K562 (cell line): ENCODE measurements around the gene RIC3. TPM values are rescaled to one million over a fixed set of nuclear protein-coding genes. Genes with fewer than 3 reads are reported as not detected.

ENCODE experiments used
- ATAC-seq: fragments of 200-7000 bp; cut with Tn5 transposase; 3 replicates; pipeline ENCODE4 v1.9.1; 2020; ENCODE audit warnings: moderate library complexity
- BruUV-seq: library from RNA; stranded (reverse); fragments of 400-500 nt; replicated peaks from 2 replicates; lab custom pipeline; 2021; lab: Mats Ljungman, UMichigan
- CTCF ChIA-PET: fragments of 300-600 bp; formaldehyde crosslinking; extraction: SDS; loops from one replicate; lab custom pipeline; 2021; ENCODE audit warnings: low intra/inter-chr PET ratio; lab: Yijun Ruan, JAX
- POLR2A ChIA-PET: fragments of 300-600, 350-650 bp; sonication (Branson Sonifier 250); formaldehyde crosslinking; extraction: SDS; loops from one replicate; lab custom pipeline; 2021; ENCODE audit warnings: antibody characterized with exemption, inconsistent platforms; lab: Yijun Ruan, JAX
- DNase-seq, 4 experiments: peaks; one replicate each; pipeline versions ENCODE4 v3.0.0 to v3.0.0-alpha.2; 2011 to 2018; ENCODE audit warnings: low spot score in 3 of 4, mixed read lengths in 3 of 4; ENCODE audit errors: extremely low read depth in 1 of 4
- FAIRE-seq: peaks from 2 replicates; lab custom pipeline; 2011; peaks lifted over from hg19 to GRCh38; lab: Jason Lieb, UNC
- H2AFZ ChIP-seq: 2 replicates; pipeline ENCODE4 v1.6.0; 2011; ENCODE audit warnings: low read depth, low read length, control low read depth, inconsistent platforms
- H3K27ac ChIP-seq: fragments of 200-600 bp; 3 replicates; pipeline ENCODE4 v1.8.0; 2011; ENCODE audit warnings: low read depth, mild to moderate bottlenecking, control low read depth, inconsistent platforms, low read length, moderate library complexity, mixed read lengths; ENCODE audit errors: extremely low read depth
- H3K27me3 ChIP-seq, 2 experiments: fragments of 300-600 bp in 1 of 2; 2 replicates in 1 of 2; 3 replicates in 1 of 2; pipeline versions ENCODE4 v1.6.0 to v1.8.0; 2011; ENCODE audit warnings: inconsistent platforms in 2 of 2, low read length in 2 of 2, mild to moderate bottlenecking in 1 of 2, mixed read lengths in 1 of 2, moderate library complexity in 1 of 2; ENCODE audit not compliant: control insufficient read depth in 2 of 2, insufficient read depth in 2 of 2
- H3K36me3 ChIP-seq: fragments of 300-600 bp; 3 replicates; pipeline ENCODE4 v1.8.0; 2011; ENCODE audit warnings: mild to moderate bottlenecking, low read length, inconsistent platforms; ENCODE audit not compliant: control insufficient read depth, insufficient read depth
- H3K4me1 ChIP-seq, 2 experiments: fragments of 200-600 bp in 1 of 2; replicated peaks in 1 of 2; 2 replicates in 1 of 2; 3 replicates in 1 of 2; pipeline versions ENCODE4 v1.5.1 to v1.8.0; 2011; ENCODE audit warnings: inconsistent platforms in 2 of 2, low read length in 2 of 2, mild to moderate bottlenecking in 1 of 2, mixed read lengths in 1 of 2, moderate library complexity in 1 of 2; ENCODE audit not compliant: control insufficient read depth in 2 of 2, insufficient read depth in 2 of 2
- H3K4me2 ChIP-seq: 2 replicates; pipeline ENCODE4 v1.6.1; 2011; ENCODE audit warnings: low read length, control low read depth, inconsistent platforms, mixed read lengths; ENCODE audit not compliant: insufficient read depth
- H3K4me3 ChIP-seq: fragments of 200-600 bp; sonication (generic), shearing (Covaris generic); 2 replicates; pipeline ENCODE4 v1.5.1; 2016; ENCODE audit warnings: control low read depth, inconsistent platforms
- H3K79me2 ChIP-seq: fragments of 200-600 bp; 3 replicates; pipeline ENCODE4 v1.8.0; 2011; ENCODE audit warnings: low read length, inconsistent platforms; ENCODE audit not compliant: control insufficient read depth, insufficient read depth
- H3K9ac ChIP-seq, 2 experiments: 2 replicates each; pipeline versions ENCODE4 v1.6.0 to v1.6.1; 2011; ENCODE audit warnings: low read depth in 2 of 2, low read length in 2 of 2, control low read depth in 1 of 2, inconsistent platforms in 1 of 2, mild to moderate bottlenecking in 1 of 2, mixed read lengths in 1 of 2; ENCODE audit not compliant: insufficient read depth in 1 of 2
- H3K9me1 ChIP-seq: one replicate; pipeline ENCODE4 v1.6.0; 2011; ENCODE audit warnings: inconsistent platforms, mild to moderate bottlenecking, low read length, moderate library complexity; ENCODE audit not compliant: control insufficient read depth, insufficient read depth
- H3K9me3 ChIP-seq: replicated peaks from 2 replicates; pipeline ENCODE4 v1.5.1; 2011; ENCODE audit warnings: low read depth, low read length, inconsistent platforms; ENCODE audit not compliant: control insufficient read depth, insufficient read depth
- H4K20me1 ChIP-seq: replicated peaks from 2 replicates; pipeline ENCODE4 v1.6.1; 2011; ENCODE audit warnings: low read length, inconsistent platforms, mixed read lengths; ENCODE audit not compliant: control insufficient read depth, insufficient read depth
- EGR1 ChIP-seq: fragments of 450-650 bp; conservative IDR thresholded peaks from 2 replicates; pipeline ENCODE4 v1.6.1; 2017; ENCODE audit warnings: mild to moderate bottlenecking
- L3MBTL2 ChIP-seq: fragments of 450-650 bp; IDR thresholded peaks from 2 replicates; pipeline ENCODE4 v1.6.1; 2016; ENCODE audit warnings: mild to moderate bottlenecking, moderate library complexity
- NCOA2 ChIP-seq, 2 experiments: fragments of 450-650 bp; IDR thresholded peaks; 2 replicates each; pipeline ENCODE4 v1.6.1; 2018; ENCODE audit warnings: mild to moderate bottlenecking in 2 of 2, moderate library complexity in 1 of 2; ENCODE audit not compliant: partially characterized antibody in 2 of 2
- ZNF184 ChIP-seq: sonication (generic); formaldehyde crosslinking; IDR thresholded peaks from 2 replicates; pipeline ENCODE4 v1.5.0; 2020; ENCODE audit warnings: missing genetic modification reagents
- WGBS: fragments of 100-300 bp; shearing (Covaris generic); methylation state at CpG from one replicate; pipeline ENCODE4 v1.1.6; 2016; ENCODE audit warnings: low coverage, mixed read lengths; ENCODE audit not compliant: insufficient coverage; ENCODE audit errors: missing lambda C conversion rate; 5-methylcytosine and 5-hydroxymethylcytosine counted together
- in situ Hi-C: fragments of 300-500 bp; cut with MboI; formaldehyde crosslinking; loops from 4 replicates; pipeline ENCODE4 v1.15.0; 2018; ENCODE audit warnings: inconsistent platforms, mixed read lengths
- intact Hi-C: fragments of 100-400 bp; cut with micrococcal nuclease; formaldehyde crosslinking; loops from 2 replicates; pipeline ENCODE4 v1.14.2; 2022
- polyA plus RNA-seq, 8 experiments: library from polyadenylated mRNA; depleted of rRNA in 4 of 8; stranded (reverse) in 5 of 8; unstranded in 3 of 8; fragments of >200 nt; fragmentation: Nextera tagmentation in 2 of 8; fragmentation: Illumina TruSeq in 1 of 8; extraction: Ambion mirVana in 2 of 8; extraction: Trizol in 1 of 8; gene quantifications; 2 replicates each; pipeline versions ENCODE4 v1.2.1 to v1.2.3, GENCODE V29; 2011 to 2014; ENCODE audit warnings: inconsistent platforms in 1 of 8, missing spikeins in 1 of 8
- total RNA-seq, 7 experiments: library from RNA; depleted of rRNA in 6 of 7; stranded (reverse); fragments of >200 nt in 6 of 7; fragmentation: Illumina TruSeq in 2 of 7; extraction: Trizol in 2 of 7; gene quantifications; 2 replicates each; pipeline versions ENCODE4 v1.2.1 to v1.2.3, GENCODE V29; 2011 to 2021; ENCODE audit warnings: low replicate concordance in 1 of 7
- TF ChIP-seq, protein P1 (sequence below): fragments of 450-650 bp; IDR thresholded peaks from 2 replicates; pipeline ENCODE4 v1.6.1; 2016; ENCODE audit warnings: missing biosample characterization, missing genetic modification characterization
- TF ChIP-seq, protein P2 (sequence below): fragments of 450-650 bp; formaldehyde crosslinking; IDR thresholded peaks from 2 replicates; pipeline ENCODE4 v1.4.0; 2020; ENCODE audit warnings: mild to moderate bottlenecking, moderate library complexity
- TF ChIP-seq, protein P3 (sequence below): fragments of 250-450 bp; sonication (Bioruptor Pico); IDR thresholded peaks from 2 replicates; pipeline ENCODE4 v1.5.0; 2021; ENCODE audit warnings: mild to moderate bottlenecking, borderline replicate concordance
- TF ChIP-seq, protein P4 (sequence below): sonication (generic); formaldehyde crosslinking; IDR thresholded peaks from 2 replicates; pipeline ENCODE4 v1.5.0; 2020; ENCODE audit warnings: missing genetic modification reagents

The RIC3 gene
- total and polyA plus RNA-seq, 9 of the 15 experiments (the other 6 are each of a cell fraction or from before 2014, with no cell fraction given), result 0.03 to 0.16 (median 0.05) TPM; not detected in 4

DNA sequence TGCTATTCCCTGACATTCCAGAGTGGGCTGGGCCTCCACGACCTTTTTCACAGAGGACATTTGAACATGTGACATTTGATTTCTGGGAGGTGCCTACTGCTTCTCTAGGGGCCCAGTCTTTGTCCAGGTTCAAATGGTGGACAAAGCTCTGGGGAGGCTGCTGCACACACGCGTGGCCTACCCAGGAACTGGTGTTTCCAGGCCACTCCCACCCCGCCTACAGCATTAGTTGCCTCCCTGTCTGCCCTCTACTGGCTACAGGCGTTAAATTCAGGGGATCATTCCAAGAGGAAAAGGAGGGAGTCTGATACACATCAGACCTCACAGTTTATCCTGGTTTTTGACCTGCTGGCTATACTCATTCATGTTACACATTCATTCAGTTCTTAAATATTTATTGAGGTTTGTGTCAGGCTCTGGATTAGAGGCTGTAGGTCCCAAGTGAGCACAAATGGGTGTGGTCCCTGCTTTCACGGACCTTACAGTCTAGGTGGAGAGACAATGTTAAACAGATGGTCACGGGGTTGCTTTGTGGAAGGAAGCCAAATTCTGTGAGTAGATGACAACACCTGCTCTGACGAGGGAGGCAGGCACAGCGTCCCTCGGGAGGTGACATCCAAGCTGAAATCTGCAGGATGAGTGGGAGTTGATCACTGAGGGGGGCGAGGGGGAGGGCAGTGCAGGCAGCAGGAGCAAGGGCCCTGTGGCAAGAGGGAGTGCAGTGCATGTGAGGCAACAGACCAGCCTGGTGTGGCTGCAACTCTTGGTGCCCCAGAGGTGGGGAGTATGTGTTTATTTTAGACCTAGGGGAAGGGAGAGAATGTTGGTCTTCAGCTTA lies 76.0 kb downstream of the RIC3 start (continued):
- peak; percentile 26; the same call in 1 of the 2 replicates for TF ChIP-seq L3MBTL2
- TF ChIP-seq, protein P1, sequence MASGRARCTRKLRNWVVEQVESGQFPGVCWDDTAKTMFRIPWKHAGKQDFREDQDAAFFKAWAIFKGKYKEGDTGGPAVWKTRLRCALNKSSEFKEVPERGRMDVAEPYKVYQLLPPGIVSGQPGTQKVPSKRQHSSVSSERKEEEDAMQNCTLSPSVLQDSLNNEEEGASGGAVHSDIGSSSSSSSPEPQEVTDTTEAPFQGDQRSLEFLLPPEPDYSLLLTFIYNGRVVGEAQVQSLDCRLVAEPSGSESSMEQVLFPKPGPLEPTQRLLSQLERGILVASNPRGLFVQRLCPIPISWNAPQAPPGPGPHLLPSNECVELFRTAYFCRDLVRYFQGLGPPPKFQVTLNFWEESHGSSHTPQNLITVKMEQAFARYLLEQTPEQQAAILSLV (tag), result no peak
- TF ChIP-seq, protein P2, sequence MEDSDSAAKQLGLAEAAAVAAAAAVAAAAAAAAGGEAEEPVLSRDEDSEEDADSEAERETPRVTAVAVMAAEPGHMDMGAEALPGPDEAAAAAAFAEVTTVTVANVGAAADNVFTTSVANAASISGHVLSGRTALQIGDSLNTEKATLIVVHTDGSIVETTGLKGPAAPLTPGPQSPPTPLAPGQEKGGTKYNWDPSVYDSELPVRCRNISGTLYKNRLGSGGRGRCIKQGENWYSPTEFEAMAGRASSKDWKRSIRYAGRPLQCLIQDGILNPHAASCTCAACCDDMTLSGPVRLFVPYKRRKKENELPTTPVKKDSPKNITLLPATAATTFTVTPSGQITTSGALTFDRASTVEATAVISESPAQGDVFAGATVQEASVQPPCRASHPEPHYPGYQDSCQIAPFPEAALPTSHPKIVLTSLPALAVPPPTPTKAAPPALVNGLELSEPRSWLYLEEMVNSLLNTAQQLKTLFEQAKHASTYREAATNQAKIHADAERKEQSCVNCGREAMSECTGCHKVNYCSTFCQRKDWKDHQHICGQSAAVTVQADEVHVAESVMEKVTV, result 0 out of 2 replicates have a peak, but pooled peaks have one; percentile 4
- TF ChIP-seq EGR1, result 0 out of 2 replicates have a peak, but pooled peaks have one; percentile 41
- no peak for TF ChIP-seq NCOA2 (IDR thresholded peaks at IDR 0.05; ENCODE audit: partially characterized antibody in 2 of 2)

DNA sequence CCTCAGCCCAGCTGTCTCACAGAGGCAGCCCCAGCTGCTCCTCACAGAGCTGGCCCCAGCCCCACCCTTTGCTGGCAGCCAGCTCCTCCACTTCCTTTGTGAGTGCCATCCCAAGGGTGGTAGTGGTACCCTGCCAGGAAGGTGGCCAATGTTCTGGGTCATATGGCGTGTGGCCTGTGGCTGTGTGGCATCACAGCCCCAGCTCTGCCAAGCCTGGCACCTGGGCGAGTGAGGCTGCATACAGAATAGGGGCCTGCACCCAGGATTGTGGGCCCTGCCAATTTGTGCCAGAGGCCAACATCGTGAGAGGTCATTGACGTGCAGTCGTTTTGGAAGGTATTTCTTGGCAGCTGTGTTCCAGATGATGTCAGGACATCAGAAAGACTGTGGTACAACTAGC lies 77.1 kb downstream of the RIC3 start:
- Histone ChIP-seq H3K4me3 (no peak overlapping the region), H3K9ac (no peak overlapping the region), H3K9me1 (no peaks in the 10 kb centered on the region), H3K79me2 (no peaks in the 10 kb centered on the region), H3K4me1 (peaks cover 0 to 3% of the 10 kb centered on the region in 2 experiments; a peak in 2 of 5 replicates), H4K20me1 (no peaks in the 10 kb centered on the region), H3K4me2 (no peak overlapping the region), H3K9me3 (no peaks in the 10 kb centered on the region), H3K27me3 (peaks cover 0 to 51% of the 10 kb centered on the region in 2 experiments; a peak in 3 of 5 replicates), H3K36me3 (no peaks in the 10 kb centered on the region), H3K27ac (no peak overlapping the region), H2AFZ (no peak overlapping the region)
- FAIRE-seq (no peak), DNase-seq (no peak), ATAC-seq (no peak)
- WGBS, result 19% methylated on average over 5 of the region's 5 CpGs
- no TSS peak for BruUV-seq
- ChIA-PET CTCF (interaction anchor here (0.6 to 1.5 kb wide), 4 partner anchors 59 to 398 kb away, joined by 3 to 5 read pairs (median 4); no protein-coding TSS in a partner anchor), POLR2A (no interaction called here)
- no peak for TF ChIP-seq ZNF184 (CRISPR knock-in tag)
- TF ChIP-seq, protein P3, sequence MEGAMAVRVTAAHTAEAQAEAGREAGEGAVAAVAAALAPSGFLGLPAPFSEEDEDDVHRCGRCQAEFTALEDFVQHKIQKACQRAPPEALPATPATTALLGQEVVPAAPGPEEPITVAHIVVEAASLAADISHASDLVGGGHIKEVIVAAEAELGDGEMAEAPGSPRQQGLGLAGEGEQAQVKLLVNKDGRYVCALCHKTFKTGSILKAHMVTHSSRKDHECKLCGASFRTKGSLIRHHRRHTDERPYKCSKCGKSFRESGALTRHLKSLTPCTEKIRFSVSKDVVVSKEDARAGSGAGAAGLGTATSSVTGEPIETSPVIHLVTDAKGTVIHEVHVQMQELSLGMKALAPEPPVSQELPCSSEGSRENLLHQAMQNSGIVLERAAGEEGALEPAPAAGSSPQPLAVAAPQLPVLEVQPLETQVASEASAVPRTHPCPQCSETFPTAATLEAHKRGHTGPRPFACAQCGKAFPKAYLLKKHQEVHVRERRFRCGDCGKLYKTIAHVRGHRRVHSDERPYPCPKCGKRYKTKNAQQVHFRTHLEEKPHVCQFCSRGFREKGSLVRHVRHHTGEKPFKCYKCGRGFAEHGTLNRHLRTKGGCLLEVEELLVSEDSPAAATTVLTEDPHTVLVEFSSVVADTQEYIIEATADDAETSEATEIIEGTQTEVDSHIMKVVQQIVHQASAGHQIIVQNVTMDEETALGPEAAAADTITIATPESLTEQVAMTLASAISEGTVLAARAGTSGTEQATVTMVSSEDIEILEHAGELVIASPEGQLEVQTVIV, result no peak
- TF ChIP-seq, protein P4, sequence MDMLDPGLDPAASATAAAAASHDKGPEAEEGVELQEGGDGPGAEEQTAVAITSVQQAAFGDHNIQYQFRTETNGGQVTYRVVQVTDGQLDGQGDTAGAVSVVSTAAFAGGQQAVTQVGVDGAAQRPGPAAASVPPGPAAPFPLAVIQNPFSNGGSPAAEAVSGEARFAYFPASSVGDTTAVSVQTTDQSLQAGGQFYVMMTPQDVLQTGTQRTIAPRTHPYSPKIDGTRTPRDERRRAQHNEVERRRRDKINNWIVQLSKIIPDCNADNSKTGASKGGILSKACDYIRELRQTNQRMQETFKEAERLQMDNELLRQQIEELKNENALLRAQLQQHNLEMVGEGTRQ (CRISPR knock-in tag), result no peak
- in situ Hi-C loops (loop anchor here (10.0 kb wide), 1 partner anchor 197 kb away; no protein-coding TSS in a partner anchor), intact Hi-C loops (loop anchor here (1.0 to 10.0 kb wide), 4 partner anchors 85 to 994 kb away; partner anchors contain the start of gene OVCH2)
